ENCODE results near the gene KSR2.

- TF ChIP-seq EP300 (IDR thresholded peaks at IDR 0.05), result no peak
- TF ChIP-seq, protein P1, sequence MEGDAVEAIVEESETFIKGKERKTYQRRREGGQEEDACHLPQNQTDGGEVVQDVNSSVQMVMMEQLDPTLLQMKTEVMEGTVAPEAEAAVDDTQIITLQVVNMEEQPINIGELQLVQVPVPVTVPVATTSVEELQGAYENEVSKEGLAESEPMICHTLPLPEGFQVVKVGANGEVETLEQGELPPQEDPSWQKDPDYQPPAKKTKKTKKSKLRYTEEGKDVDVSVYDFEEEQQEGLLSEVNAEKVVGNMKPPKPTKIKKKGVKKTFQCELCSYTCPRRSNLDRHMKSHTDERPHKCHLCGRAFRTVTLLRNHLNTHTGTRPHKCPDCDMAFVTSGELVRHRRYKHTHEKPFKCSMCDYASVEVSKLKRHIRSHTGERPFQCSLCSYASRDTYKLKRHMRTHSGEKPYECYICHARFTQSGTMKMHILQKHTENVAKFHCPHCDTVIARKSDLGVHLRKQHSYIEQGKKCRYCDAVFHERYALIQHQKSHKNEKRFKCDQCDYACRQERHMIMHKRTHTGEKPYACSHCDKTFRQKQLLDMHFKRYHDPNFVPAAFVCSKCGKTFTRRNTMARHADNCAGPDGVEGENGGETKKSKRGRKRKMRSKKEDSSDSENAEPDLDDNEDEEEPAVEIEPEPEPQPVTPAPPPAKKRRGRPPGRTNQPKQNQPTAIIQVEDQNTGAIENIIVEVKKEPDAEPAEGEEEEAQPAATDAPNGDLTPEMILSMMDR (IDR thresholded peaks at IDR 0.05), result no peak
Measured at GRCh38 chr12:117469883-117470483, 498.8 kb downstream of the KSR2 start.
